ENCODE measurements around the gene MRGPRD.

GRCh38 chr11:68930991-68931855, 49.6 kb downstream of the MRGPRD start:
- no peak for TF ChIP-seq POLR2A (IDR thresholded peaks at IDR 0.05)
- TF ChIP-seq, protein P1, sequence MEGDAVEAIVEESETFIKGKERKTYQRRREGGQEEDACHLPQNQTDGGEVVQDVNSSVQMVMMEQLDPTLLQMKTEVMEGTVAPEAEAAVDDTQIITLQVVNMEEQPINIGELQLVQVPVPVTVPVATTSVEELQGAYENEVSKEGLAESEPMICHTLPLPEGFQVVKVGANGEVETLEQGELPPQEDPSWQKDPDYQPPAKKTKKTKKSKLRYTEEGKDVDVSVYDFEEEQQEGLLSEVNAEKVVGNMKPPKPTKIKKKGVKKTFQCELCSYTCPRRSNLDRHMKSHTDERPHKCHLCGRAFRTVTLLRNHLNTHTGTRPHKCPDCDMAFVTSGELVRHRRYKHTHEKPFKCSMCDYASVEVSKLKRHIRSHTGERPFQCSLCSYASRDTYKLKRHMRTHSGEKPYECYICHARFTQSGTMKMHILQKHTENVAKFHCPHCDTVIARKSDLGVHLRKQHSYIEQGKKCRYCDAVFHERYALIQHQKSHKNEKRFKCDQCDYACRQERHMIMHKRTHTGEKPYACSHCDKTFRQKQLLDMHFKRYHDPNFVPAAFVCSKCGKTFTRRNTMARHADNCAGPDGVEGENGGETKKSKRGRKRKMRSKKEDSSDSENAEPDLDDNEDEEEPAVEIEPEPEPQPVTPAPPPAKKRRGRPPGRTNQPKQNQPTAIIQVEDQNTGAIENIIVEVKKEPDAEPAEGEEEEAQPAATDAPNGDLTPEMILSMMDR (IDR thresholded peaks at IDR 0.05), result no peak
